Cardiac muscle cell (in vitro differentiated cells and primary cell): Measurements from ENCODE around the gene SNED1. TPM values are rescaled to one million over a fixed set of nuclear protein-coding genes. Genes with fewer than 3 reads are reported as not detected.

Source experiments
- DNase-seq, 2 donors: peaks; one replicate each; pipeline versions ENCODE4 v3.0.0 to v3.0.0-alpha.2; 2010 to 2017; ENCODE audit warnings: low read depth in 1 of 2, low spot score in 1 of 2
- H3K27ac ChIP-seq: fragments of 200-600 bp; sonication (generic); 2 replicates; pipeline ENCODE4 v1.5.1; 2016
- H3K27me3 ChIP-seq: fragments of 200-600 bp; sonication (generic); 2 replicates; pipeline ENCODE4 v1.6.0; 2016; ENCODE audit warnings: control low read depth
- H3K36me3 ChIP-seq: fragments of 200-600 bp; sonication (generic); 2 replicates; pipeline ENCODE4 v1.5.1; 2016; ENCODE audit warnings: control low read depth
- H3K4me1 ChIP-seq: fragments of 200-600 bp; sonication (generic); 2 replicates; pipeline ENCODE4 v1.8.1; 2017; ENCODE audit warnings: low read depth, mild to moderate bottlenecking, mixed run types
- H3K4me3 ChIP-seq: fragments of 200-600 bp; sonication (generic); 2 replicates; pipeline ENCODE4 v1.5.1; 2016; ENCODE audit warnings: mild to moderate bottlenecking
- H3K9me3 ChIP-seq: fragments of 200-600 bp; sonication (generic); 2 replicates; pipeline ENCODE4 v1.5.1; 2017; ENCODE audit warnings: low read depth, mild to moderate bottlenecking, control low read depth
- CTCF ChIP-seq: IDR thresholded peaks from 2 replicates; pipeline ENCODE4 v1.5.1; 2012; ENCODE audit warnings: low read depth, mild to moderate bottlenecking, low read length
- polyA plus RNA-seq: library from polyadenylated mRNA; unstranded; fragments of >200 nt; fragmentation: Nextera tagmentation; extraction: Ambion mirVana; gene quantifications from 2 replicates; pipeline ENCODE4 v1.2.1, GENCODE V29; 2016
- total RNA-seq: library from RNA; depleted of rRNA; stranded (reverse); fragments of >200 nt; gene quantifications from 2 replicates; pipeline ENCODE4 v1.2.3, GENCODE V29; 2016

The SNED1 gene
- total and polyA plus RNA-seq, 2 experiments from 2014 or later = 0.09 to 0.76 TPM

GRCh38 chr2:241061275-241061674, 62.9 kb downstream of the SNED1 start:
- no peaks in the 10 kb centered on the region for H3K36me3 ChIP-seq
- TF ChIP-seq CTCF = no peak
- no peak overlapping the region for H3K4me3 ChIP-seq
- H3K27ac ChIP-seq = no peak overlapping the region
- H3K9me3 ChIP-seq = no peaks in the 10 kb centered on the region
- peak in 1 of 2 donors; percentile 81 for DNase-seq
- H3K4me1 ChIP-seq = no peaks in the 10 kb centered on the region
- H3K27me3 ChIP-seq = no peaks in the 10 kb centered on the region

- TF ChIP-seq CTCF = no peak
- Histone ChIP-seq H3K27ac (no peak overlapping the region), H3K4me1 (no peaks in the 10 kb centered on the region), H3K27me3 (no peaks in the 10 kb centered on the region), H3K9me3 (no peaks in the 10 kb centered on the region), H3K4me3 (no peak overlapping the region), H3K36me3 (no peaks in the 10 kb centered on the region)
- DNase-seq = no peak
These were observed 64.1 kb downstream of the SNED1 start for GRCh38 chr2:241062389-241063092.

- DNase-seq = no peak
- Histone ChIP-seq H3K27ac (no peak overlapping the region), H3K27me3 (no peaks in the 10 kb centered on the region), H3K36me3 (no peaks in the 10 kb centered on the region), H3K4me3 (no peak overlapping the region), H3K4me1 (no peaks in the 10 kb centered on the region), H3K9me3 (no peaks in the 10 kb centered on the region)
- TF ChIP-seq CTCF = no peak
These were observed 64.7 kb downstream of the SNED1 start for GRCh38 chr2:241063093-241063551.

- Histone ChIP-seq H3K9me3 (no peaks in the 10 kb centered on the region), H3K4me3 (no peak overlapping the region), H3K4me1 (no peaks in the 10 kb centered on the region), H3K27me3 (no peaks in the 10 kb centered on the region), H3K36me3 (no peaks in the 10 kb centered on the region), H3K27ac (no peak overlapping the region)
- no peak for TF ChIP-seq CTCF
- no peak for DNase-seq
These were observed 65.2 kb downstream of the SNED1 start for GRCh38 chr2:241063587-241063986.

- no peak overlapping the region for H3K4me3 ChIP-seq
- no peak for DNase-seq
These were observed 65.8 kb downstream of the SNED1 start for GRCh38 chr2:241064008-241064801.

More at GRCh38 chr2:241064008-241064801, 65.8 kb downstream of the SNED1 start:
- TF ChIP-seq CTCF = no peak
- Histone ChIP-seq H3K27ac (no peak overlapping the region), H3K9me3 (no peaks in the 10 kb centered on the region), H3K27me3 (no peaks in the 10 kb centered on the region), H3K4me1 (no peaks in the 10 kb centered on the region), H3K36me3 (no peaks in the 10 kb centered on the region)
